H54 (cell line): ENCODE data around the gene UQCRHL.

Experiments
- DNase-seq: peaks from one replicate; pipeline ENCODE4 v3.0.0; 2011; ENCODE audit warnings: low spot score, mixed read lengths; ENCODE audit not compliant: insufficient read length
- FAIRE-seq: peaks from 3 replicates; lab custom pipeline; 2011; peaks lifted over from hg19 to GRCh38; lab: Jason Lieb, UNC
- POLR2A ChIP-seq: IDR thresholded peaks from 2 replicates; pipeline ENCODE4 v1.6.1; 2011; ENCODE audit warnings: low read depth, mild to moderate bottlenecking, low read length

The UQCRHL gene

DNA sequence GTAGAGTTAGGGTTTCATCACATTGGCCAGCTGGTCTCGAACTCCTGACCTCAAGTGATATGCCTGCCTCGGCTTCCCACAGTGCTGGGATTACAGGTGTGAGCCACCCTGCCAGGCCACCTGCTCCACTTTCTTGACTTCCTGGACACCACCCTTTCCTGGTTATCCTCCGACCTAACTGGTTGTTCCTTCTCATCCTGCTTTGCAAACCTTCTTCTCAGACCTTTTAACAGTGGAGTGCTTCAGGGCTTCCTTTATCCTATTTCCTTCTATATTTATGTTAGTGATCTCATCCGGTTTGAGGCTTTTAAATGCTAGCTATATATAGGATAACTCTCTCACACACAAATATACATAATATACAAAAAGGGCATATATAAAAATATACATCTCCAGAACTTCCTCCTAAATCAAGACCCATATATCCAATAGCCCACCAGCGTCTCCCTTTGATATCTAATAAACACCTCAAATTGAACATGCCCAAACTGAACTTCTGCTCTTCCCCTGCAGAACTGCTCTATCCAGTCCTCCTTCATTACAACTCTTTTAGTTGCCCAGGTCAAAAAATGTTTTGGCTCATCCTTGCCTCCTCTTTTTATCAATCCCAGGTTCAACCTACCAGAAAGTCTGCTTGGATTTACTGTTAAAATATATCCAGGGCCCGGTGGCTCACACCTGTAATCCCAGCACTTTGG, 19.5 kb upstream of the UQCRHL start:
- no peak for FAIRE-seq
- DNase-seq, result no peak
- TF ChIP-seq POLR2A, result no peak

- DNase-seq, result no peak
- no peak for TF ChIP-seq POLR2A
- FAIRE-seq, result no peak
Observed at GRCh38 chr1:15825800-15826199, 18.4 kb upstream of the UQCRHL start.

DNA sequence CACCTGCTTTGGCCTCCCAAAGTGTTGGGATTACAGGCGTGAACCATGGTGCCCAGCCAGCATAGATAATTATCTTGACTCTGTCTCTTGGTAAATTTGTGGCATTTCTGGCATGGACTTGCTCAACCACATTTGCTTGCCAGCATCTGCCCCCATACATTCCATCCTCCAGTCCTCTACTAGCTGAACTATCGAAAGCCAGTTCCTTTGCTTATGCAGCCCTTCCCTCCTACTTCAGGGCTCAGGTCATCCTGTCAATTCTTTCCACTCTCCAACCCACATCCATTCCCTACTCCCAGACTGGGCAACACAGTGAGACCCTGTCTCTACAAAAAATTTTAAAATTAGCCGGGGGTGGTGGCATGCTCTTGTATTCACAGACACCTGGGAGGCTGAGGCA, 13.0 kb upstream of the UQCRHL start:
- FAIRE-seq, result no peak
- no peak for DNase-seq
- no peak for TF ChIP-seq POLR2A

DNA sequence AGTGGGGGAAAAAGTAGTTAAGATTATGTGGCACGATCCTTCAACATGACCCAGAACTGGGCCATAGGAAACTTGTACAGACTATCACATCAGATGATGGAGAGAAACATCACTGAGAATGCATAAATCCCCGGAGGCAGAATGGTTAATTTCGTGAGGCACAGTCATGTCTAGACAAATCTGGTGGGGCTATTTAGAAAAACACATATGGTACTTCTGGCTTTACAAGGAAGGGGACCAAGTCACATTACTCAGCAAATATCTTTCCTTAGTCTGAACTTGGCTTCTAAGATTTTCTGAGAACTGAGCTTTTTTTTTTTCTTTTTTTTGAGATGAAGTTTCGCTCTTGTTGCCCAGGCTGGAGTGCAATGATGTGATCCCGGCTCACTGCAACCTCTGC, 9.2 kb upstream of the UQCRHL start:
- no peak for FAIRE-seq
- no peak for TF ChIP-seq POLR2A
- no peak for DNase-seq

DNA sequence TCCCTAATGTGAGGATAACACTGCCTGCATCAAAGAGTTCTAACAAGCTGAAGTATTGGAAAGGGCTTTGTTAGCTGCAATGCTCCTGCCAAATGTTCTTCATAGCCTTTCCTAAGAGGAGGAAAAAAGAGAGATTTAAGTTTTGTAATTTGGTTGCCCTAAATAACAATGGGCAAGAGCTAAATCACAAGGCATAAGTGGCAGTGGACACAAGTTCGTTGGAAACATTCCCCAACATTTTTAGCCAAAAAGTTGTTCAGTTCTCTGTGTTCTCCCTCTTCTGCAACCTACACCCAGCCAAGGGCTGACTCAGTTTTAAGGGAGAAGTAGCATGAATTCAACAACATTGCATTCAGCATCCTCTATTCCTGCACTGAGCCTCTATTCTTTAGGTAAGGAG, 2.6 kb upstream of the UQCRHL start:
- no peak for TF ChIP-seq POLR2A
- no peak for DNase-seq
- FAIRE-seq, result no peak

GRCh38 chr1:15808955-15809354, 1.5 kb upstream of the UQCRHL start:
- DNase-seq, result no peak
- TF ChIP-seq POLR2A, result no peak
- FAIRE-seq, result no peak

DNA sequence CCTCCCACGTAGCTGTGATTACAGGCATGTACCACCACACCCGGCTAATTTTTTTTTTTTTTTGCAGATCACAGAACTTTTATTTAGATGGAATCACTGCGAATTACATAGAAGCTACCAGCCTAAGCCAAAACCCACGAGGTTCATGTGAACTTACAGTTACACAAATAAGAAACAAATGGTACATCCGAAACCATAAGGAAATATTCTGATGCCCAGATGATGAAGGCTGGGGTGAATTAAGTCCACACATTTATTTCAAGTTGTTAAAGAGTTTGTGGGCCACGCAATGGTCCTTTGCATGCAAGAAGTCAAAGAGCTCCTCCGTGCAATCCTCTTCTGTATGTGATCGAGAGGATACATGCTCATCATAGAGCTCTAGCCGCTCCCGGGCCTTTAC, 328 bp downstream of the UQCRHL start:
- FAIRE-seq (no peak), DNase-seq (no peak)
- TF ChIP-seq POLR2A, result no peak

GRCh38 chr1:15804060-15804459, 3.4 kb downstream of the UQCRHL start:
- no peak for TF ChIP-seq POLR2A

GRCh38 chr1:15803380-15803779, 4.1 kb downstream of the UQCRHL start:
- FAIRE-seq, result no peak
- no peak for TF ChIP-seq POLR2A
- DNase-seq, result no peak

More at GRCh38 chr1:15804060-15804459, 3.4 kb downstream of the UQCRHL start:
- FAIRE-seq, result no peak
- DNase-seq, result no peak

DNA sequence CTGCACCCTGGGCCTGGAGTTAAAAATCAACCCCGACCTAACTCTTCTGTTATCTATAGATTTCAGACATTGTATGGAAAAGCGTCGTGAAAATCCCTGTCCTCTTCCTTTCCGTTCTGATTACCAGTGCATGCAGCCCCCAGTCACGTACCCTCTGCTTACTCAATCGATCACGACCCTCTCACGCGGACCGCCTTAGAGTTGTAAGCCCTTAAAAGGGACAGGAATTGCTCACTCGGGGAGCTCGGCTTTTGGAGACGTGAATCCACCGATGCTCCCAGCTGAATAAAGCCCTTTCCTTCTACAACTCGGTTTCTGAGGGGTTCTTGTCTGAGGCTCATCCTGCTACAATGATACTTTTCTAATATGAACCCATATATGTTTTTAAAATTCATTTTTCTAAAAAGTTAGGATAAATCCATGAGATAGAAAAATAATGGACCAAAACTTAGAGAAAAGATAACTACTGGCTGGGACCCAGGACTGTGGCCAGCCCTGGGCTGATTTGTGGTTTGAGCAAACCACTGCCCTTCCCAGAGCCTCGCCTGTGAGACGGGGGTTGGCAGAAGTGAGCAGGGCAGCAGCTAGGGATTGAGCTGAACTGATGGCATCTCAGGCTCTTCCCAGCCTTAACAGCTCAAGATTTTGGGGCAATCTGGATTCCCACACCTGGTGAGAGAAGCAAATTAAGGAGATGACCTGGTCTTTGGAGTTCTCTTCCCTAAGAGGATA, 5.0 kb downstream of the UQCRHL start:
- no peak for TF ChIP-seq POLR2A
- DNase-seq, result no peak
- no peak for FAIRE-seq

GRCh38 chr1:15799928-15800835, 7.3 kb downstream of the UQCRHL start:
- no peak for TF ChIP-seq POLR2A
- FAIRE-seq (no peak), DNase-seq (peak; percentile 47)

GRCh38 chr1:15799004-15799867, 8.2 kb downstream of the UQCRHL start:
- DNase-seq (peak; percentile 62), FAIRE-seq (no peak)
- no peak for TF ChIP-seq POLR2A
